HG03175 (cell line): Measurements from ENCODE around the gene PLSCR4.
"Not testable (repeated sequence)": the region's sequence is repeated elsewhere in the genome, so short reads cannot be mapped to it uniquely, and the experiment has no call there.

ENCODE experiments used
- ATAC-seq: cut with Tn5 transposase; IDR thresholded peaks from one replicate; pipeline ENCODE4 v1.9.1; 2021; ENCODE audit warnings: mild to moderate bottlenecking, moderate library complexity; ENCODE audit not compliant: unreplicated experiment

Gene PLSCR4, protein sequence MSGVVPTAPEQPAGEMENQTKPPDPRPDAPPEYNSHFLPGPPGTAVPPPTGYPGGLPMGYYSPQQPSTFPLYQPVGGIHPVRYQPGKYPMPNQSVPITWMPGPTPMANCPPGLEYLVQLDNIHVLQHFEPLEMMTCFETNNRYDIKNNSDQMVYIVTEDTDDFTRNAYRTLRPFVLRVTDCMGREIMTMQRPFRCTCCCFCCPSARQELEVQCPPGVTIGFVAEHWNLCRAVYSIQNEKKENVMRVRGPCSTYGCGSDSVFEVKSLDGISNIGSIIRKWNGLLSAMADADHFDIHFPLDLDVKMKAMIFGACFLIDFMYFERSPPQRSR

DNA sequence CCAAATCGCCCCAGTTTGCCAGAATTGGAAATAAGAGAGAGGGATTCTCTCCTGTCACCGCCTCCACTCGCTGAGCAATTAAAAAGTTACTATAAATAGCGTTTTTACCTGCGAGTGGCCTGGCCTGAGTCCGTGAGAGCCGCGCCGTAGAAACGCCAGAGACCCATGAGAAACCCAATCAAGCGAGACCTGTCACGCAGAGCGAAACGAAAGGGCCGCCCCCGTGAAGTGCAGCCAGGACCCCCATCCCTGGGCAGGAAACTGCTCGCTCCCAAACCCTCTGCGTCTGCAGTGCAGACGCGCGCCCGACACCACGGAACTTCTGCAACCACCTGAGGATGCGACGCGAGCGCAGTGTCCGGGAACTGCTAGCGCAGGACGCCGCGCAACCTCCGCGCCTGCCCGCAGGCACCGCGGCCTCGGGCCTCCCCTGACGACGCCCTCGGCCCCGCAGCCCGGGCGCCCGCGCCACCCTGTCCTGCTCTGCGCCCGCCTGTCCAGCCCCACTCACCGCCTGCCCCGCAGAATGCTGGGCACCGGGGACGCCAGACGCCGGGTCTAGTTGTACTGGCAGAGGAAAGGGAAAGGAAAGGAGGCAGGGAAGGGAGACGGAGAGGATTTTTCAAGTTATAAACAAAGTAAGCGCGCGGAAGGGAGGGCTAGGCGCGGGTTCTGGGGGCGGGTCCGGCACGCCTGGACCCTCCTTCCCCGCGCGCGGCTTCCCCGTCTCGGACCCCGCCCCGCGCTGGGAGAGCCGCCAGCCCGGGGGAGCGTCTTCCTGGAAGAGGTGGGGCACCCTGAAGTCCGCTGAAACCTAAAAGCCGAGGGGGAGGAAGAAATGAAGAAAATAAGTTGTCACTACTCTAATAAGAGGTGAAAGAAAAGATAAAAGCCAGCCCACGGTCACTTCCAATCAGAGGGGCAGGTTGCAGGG is at the start of gene PLSCR4:
PLSCR4 (minus strand) TSS at position 657 of the 934 bp plus-strand sequence. CDS start 29,034 bp downstream, outside the sequence.
- peak; percentile 67 for ATAC-seq

DNA sequence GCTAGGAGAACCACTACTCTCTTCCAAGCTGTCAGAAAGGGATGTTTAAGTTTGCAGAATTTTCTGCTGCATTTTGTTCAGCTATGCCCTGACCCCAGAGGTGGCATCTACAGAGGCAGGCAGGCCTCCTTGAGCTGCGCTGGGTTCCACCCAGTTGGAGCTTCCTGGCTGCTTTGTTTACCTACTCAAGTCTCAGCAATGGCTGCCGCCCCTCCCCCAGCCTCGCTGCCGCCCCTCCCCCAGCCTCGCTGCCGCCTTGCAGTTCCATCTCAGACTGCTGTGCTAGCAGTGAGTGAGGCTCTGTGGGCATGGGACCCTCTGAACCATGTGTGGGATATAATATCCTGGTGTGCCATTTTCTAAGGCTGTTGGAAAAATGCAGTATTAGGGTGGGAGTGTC is 42.5 kb upstream of the PLSCR4 start:
- ATAC-seq = not testable (repeated sequence)

DNA sequence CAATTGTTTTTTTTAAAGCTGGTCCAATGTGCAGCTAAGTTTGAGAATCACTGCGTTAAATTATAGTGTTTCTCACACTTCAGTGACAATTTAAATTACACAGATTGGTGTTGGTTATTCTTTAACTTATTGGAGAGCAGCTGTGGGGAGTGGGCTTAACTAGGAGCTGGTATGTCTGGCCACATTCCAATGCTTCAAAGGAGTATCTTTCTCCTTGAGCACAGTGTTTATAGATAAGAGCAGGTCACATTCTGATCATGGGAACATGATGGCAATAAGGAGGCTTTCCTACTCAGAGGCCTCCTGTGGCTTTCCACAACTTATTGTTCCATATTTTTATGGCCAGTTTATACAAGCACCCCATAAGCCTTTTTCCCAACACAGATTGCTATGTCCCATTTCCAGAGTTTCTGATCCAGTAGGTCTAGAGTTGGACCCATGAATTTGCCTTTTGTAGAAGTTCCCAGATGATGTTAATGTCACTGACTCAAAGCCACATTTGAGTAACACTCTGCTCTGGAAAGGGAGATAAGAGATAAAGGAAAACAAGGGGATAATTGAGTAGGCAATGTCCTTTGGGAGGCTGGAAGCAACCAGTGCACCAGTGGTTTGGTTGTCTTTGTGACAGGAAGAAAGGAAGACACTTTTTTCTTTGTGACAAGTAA is 33.0 kb upstream of the PLSCR4 start:
- no peak for ATAC-seq

DNA sequence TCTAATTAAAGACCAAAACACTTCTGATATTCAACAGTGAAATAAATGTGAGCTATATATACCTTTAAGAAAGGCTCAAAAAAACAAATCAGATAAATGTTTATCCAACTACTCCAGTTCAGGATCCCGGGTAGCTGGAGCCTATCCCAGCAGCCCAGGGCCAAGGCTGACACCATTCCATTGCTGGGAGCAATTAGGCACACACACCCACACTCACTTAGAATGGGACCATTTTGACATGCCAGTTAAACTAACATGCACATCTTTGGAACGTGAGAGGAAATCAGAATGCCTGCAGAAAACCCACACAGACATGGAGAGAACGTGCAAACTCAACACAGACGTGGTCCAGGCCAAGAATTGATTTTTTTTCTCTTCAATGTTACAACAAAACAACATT is 30.0 kb upstream of the PLSCR4 start:
- ATAC-seq = no peak

DNA sequence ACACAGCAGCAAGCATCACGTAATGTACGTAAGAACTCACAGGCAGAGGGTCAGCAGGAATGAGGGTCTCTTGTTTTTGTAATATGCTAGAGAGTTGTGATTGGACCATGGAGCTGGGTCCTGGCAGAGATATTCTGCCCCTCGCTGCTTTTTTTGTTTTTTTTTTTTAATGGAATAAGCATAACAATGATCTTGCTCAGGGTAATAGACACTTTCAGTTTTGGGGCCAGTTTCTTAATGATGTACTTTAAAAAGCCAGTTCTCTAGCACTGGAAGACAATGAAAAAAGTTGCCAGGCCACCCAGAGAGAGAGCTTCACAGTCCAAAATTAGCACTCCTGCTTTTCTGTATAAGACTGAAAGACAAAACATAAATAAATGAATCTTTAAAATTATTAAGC is 29.0 kb upstream of the PLSCR4 start:
- ATAC-seq = no peak

DNA sequence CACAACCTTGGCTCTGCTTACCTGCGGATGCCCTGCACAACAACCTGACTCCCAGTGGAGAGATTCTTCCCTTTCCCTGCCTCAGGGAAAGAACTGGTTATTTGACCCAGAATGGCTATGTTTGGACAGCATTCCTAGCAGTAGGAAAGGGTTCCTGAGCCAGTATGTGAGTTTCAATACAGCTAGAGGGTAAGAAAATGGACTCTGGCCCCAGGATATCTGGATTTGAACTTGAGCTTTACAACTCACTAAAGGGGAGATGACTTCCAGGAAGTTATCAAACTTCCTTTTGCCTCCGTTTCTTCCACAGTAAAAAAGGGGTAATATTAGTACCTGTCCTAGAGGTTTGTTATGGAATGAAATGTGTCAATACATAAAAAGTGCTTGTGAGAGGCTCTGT is 28.1 kb upstream of the PLSCR4 start:
- no peak for ATAC-seq

DNA sequence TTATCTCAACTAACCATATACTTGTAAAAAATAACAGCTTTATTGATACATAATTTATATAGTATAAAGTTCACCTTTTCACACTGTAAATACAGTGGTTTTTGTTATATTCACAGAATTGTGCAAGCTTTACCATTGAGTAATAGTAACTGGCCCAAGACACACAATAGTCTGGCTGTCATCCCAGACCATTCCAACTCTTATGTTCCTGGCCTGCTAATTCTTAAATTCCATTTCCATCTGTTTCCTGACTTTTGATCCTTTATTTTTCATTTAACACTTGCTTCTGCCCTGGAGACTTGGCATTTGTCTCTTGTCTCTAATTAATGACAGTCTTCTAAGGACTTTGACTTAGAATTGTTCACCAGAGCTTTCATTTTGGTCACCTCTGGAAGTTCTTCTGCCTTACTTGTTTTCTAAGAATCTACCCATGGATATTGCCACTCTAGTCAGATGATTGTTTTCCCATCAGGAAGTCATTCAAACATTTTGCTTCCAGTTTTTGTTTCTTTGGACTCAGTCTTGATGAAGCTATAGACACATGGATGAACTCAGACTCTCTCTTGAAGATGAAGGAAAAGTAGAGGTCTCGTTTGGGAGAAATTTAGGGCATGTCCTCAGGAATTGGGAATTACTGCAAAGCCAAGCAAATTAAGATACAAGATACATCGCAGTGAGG is 27.2 kb upstream of the PLSCR4 start:
- no peak for ATAC-seq

DNA sequence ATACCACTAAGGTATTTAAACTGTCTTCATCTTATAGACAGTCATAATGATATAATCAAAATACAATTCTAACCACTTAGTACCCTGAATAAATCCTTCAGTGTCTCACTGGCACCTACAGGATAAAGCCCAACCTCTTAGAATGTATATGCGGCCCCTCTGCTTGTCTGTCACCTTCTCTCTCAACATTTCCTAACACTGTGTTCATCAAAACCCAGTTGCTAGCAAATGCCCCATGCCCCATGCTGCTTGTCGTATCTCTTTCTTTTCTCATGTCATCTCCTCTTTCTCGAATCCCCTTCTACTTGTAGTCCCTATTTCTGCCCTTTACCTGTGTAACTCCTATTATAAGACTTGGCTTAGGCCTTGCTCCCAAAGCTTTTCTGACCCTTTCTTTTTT is 24.6 kb upstream of the PLSCR4 start:
- ATAC-seq = no peak

DNA sequence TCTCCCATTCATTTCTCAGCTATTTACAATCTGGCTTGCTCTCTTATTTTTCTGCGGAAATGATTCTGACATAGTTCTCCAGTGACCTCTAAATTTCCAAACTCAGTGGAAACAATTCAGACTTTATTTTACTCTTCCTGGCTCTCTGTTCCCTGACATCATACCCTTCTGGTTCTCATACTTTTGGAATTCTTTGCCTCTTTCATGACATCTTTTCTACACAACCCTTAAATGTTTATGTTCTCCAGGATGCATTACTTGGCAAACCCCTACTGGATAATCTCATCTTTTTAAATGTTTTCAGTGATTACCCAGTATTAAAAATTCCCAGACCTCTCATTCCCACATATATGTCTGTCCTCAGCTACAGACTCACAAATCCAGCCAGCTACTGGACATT is 23.9 kb upstream of the PLSCR4 start:
- no peak for ATAC-seq

DNA sequence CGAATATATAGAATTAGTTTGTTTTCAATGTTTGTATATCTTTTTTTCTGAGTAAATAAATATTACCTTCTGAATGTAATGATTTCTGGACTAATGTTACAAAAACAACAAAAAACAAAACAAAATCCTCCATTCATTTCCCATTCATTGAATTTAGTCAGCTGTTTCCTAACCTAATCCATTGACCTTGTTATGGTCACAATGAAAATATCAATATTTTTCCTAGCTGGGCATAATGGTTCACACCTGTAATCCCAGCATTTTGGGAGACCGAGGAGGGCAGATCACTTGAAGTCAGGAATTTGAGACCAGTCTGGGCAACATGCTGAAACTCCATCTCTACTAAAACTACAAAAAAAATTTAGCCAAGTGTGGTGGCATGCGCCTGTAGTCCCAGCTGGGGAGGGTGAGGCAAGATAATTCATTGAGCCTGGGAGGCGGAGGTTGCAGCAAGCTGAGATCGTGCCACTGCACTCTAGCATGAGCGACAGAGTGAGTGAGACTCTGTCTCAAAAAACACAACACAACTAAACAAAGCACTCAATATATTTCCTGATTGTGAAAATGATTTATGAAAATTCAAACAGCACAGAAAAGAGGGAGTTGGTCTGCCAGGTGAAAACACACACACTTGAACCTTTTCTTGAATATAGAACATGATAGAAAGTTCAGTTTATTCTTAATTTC is 23.0 kb upstream of the PLSCR4 start:
- no peak for ATAC-seq

DNA sequence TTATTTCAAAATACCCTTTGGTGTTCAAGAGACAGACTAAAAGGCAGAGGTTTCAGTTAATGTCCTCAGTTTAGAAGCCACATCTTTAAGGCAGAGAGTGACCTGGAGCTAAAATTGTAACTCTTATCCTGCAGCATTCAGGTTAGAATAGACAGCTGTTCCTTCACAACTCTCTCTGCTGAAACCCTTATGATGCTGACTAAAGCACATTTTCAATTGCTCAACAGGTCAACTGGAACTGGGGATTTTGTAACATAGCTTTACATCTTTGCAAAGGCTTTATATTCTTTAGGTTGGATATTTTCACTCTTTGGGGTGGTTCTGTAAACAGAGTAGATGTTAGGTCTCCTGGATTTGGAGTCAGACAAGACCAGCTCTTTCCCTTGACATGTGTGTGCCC is 20.3 kb upstream of the PLSCR4 start:
- ATAC-seq = no peak

DNA sequence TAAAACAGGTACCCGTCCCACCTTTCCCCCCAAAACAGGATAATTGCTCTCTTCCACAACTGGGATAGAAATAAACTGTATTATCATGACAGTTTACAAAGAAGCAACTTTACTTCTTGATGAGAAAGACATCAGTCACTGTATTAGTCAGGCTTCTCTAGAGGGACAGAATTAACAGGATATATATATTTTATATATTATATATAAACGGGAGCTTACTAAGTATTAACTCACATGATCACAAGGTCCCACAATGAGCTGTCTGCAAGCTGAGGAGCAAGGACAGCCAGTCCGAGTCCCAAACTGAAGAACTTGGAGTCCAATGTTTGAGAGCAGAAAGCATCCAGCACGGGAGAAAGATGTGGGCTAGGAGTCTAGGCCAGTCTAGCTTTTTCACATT is 18.4 kb upstream of the PLSCR4 start:
- no peak for ATAC-seq

DNA sequence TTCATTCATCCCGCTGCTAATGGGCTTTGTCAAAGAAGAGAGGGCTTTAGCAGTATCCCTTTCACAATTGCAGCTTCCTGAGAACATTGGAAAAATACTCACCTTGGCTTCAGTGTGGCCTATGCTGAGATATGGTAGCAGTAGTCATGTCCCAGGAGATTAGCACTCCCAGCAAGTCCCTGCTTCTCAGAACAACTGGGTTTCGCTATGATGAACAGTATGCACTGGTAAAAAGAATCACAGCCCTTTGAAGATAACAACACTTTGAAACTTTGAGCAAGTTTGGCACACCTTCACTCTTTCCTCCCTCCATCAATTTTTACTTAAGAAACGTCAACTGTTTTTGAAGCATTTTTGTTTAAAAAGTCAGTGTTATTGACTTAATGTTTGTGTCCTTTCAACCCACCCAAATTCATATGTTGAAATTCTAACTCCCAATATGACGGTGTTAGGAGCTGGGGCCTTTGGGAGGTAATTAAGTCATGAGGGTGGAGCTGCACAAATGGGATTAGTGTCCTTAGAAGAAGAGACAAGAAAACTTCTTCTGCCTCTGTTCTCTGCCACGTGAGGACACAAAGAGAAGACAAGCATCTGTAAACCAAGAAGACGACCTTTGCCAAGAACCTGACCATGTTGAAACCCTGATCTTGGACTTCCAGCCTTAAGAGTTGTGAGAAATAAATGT is 17.8 kb upstream of the PLSCR4 start:
- ATAC-seq = no peak

DNA sequence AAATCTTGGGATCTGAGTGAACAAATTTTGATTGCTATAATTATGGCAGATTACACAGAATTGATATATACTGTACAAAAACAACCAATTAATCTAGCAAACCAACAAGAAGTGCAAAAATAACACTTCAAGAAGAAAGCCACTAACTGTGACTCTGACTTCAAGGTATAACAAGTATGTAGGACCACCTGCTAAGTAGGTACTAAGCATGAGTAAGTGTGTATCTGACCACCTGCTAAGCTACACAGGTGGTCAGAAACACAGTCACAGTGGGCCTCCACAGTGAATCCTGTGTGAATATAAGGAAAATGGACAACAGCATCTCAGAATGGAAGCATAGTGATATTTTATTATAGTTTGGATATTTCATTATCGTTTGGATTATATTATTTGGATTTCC is 14.8 kb upstream of the PLSCR4 start:
- ATAC-seq = no peak

DNA sequence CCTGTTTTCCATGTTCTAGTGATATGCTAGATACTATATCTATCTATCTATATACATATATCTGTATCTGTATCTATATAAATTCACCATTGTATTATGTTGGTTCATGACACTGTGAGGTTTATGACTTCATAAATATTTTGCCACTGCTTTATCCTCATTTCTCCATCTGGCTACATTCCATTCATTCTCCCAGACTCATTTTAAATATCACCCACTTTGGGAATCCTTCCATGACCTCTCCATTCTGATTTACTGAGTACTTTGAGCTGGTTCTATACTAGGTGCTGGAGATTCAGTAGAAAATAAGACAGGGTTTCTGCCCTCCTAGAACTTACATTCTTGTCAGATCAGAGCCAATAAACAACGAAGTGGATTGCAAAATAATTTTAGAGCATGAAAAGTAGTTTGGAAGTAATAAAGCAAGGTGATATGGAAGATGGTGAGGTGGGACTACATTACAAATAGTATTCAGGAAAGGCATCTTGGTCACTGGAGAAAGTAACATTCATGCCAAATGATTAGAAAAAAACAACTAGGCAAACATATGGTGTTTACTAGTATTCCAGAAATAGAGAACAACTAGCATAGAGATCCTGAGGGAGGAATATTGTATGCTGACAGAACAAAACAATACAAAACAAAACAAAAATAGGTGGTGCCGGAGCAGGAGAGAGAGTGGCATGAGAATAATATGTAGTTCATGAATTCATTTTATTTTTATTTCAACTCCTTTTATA is 11.6 kb upstream of the PLSCR4 start:
- no peak for ATAC-seq

DNA sequence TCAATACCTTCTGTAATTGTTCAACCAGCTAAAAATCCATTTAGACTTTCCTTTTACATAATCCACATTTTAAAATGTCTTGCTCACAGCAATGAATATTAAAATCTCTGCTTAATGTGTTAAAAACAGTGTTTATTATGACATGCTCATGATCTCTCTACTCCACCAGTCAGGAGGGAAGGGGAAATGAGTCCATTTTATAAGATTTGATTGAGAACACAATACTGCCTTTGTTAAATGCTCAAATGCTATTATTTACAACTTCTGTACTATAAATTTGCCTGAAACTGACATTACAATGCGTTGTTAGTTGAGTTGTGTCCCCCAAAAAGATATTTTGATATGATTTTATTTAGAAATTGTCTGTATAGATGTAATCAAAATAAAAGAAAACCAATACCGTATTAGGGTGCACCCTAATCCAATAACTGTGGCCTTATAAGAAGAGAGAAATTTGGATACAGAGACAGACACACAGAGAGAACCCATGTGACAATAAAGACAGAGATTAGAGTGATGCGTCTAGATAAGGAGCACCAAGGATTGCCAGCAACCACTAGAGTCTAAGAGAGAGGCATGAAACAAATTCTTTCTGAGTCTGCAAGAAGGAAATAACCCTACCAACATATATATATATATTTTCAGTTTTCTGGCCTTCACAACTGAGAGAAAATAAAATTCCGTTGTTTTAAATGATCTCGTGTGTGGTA is 9.1 kb upstream of the PLSCR4 start:
- ATAC-seq = no peak

DNA sequence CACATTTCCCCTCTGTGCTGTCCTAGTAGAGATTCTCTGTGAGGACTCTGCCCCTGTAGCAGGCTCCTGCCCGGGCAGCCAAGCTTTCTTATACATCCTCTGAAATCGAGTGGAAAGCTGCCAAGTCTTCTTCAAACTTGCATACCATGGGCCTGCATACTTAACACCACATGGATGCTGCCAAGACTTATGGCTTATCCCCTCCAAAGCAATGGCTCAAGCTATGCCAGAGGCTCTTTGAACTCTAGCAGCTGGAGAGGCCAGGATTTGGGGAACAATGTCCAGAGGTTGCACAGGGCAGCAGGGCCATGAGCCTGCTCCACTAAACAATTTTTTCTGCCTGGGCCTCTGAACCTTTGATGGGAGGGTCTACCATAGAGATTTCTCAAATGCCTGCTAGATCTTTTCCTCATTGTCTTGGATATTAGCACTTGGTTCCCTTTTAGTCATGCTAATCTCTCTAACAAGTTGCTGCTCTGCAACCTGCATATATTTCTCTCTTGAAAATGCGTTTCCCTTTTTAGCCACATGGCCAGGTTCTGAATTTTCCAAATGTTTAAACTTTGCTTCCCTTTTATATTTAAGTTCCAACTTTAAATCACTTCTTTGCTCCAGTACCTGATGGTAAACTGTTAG is 6.1 kb upstream of the PLSCR4 start:
- ATAC-seq = no peak

DNA sequence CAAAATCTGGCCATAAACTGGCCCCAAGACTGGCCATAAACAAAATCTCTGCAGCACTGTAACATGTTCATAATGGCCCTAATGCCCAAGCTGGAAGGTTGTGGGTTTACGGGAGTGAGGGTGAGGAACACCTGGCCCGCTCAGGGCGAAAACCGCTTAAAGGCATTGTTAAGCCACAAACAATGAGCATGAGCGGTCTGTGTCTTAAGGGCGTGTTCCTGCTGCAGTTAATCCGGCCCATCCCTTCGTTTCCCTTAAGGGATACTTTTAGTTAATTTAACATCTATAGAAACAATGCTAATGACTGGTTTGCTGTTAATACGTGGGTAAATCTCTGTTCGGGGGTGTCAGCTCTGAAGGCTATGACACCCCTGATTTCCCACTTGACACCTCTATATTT is 1.5 kb upstream of the PLSCR4 start:
- not testable (repeated sequence) for ATAC-seq
